GM12872 (cell line): Measurements from ENCODE around the gene USP17L26.
"Not testable (repeated sequence)": the region's sequence is repeated elsewhere in the genome, so short reads cannot be mapped to it uniquely, and the experiment has no call there.

Experiments
- TF ChIP-seq, protein P1 (sequence below): IDR thresholded peaks from 3 replicates; pipeline ENCODE4 v1.5.1; 2011; ENCODE audit warnings: low read depth, mild to moderate bottlenecking, low read length, moderate library complexity; ENCODE audit not compliant: insufficient read depth

Gene USP17L26

DNA sequence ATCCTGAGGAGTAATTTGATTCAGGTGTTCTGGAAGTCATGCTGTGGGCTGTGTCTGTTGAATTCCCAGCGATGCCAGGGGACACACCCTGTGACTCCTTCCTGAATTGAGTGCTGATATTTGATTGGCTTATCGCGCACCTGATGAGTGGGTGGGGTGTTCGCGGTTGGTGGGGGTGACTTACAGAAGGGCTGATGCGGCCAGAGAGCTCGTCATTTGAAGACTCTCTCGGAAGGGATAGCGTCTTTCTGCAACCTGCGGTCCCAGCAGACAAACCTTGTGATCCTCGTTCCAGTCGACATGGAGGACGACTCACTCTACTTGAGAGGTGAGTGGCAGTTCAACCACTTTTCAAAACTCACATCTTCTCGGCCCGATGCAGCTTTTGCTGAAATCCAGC, 28.4 kb downstream of the USP17L26 start, which contains the start of gene USP17L30:
USP17L30 (plus strand) TSS at position 301 of the 400 bp plus-strand sequence; CDS start at position 301, 0 bp downstream.
- TF ChIP-seq, protein P1, sequence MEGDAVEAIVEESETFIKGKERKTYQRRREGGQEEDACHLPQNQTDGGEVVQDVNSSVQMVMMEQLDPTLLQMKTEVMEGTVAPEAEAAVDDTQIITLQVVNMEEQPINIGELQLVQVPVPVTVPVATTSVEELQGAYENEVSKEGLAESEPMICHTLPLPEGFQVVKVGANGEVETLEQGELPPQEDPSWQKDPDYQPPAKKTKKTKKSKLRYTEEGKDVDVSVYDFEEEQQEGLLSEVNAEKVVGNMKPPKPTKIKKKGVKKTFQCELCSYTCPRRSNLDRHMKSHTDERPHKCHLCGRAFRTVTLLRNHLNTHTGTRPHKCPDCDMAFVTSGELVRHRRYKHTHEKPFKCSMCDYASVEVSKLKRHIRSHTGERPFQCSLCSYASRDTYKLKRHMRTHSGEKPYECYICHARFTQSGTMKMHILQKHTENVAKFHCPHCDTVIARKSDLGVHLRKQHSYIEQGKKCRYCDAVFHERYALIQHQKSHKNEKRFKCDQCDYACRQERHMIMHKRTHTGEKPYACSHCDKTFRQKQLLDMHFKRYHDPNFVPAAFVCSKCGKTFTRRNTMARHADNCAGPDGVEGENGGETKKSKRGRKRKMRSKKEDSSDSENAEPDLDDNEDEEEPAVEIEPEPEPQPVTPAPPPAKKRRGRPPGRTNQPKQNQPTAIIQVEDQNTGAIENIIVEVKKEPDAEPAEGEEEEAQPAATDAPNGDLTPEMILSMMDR = not testable (repeated sequence)

DNA sequence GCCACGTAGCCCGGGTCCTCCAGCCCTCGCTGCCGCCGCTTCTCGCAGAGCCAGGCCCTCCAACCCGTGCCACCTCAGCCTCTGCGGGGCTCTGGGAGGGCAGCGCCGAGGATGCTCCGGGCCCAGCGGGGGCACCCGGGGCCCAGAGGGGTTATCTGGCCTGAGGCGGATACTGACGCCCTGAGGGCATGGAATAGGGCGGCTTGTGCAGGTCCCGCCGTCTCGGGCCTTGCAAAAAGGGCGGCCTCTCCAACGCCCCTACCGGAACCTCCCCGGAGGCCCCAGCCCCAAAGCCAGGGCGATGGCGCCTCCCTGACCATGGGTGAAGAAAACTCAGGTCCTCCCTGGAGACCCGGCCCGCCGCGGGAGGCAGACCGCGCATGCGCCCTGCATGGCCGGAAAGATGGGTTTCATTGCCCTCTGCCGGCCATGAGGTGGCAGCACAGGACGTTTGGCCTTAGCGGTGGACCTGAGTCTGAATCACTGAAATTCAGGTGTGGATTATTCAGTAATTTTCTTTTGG, 46.6 kb downstream of the USP17L26 start:
- TF ChIP-seq, protein P1 = peak; percentile 22; the same call in 1 of the 3 replicates

DNA sequence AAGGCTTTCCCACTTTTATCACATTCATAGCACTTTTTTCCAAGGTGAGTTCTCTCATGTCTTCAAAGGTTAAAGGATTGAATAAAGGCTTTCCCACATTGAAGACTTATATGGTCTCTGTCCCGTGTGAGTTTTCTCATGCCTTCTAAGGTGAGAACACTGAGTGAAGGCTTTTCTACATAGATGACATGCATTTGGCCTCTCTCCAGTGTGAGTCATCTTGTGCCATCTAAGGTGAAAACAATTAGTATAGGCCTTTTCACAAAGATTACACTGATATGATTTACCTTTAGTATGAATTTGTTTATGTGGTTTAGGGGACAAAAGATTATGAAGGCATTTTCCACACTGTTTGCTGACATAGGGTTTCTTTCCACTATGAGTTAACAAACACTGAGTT, 49.7 kb downstream of the USP17L26 start:
- TF ChIP-seq, protein P1 = no peak
